Stimulated activated memory B cell treated with anti-CD40 and anti-IgM and Interleukin-4, amounts not matched to agents 10 μg/mL and 1 μg/mL and 100 μg/mL, for 72 hours (primary cell): ENCODE results near the gene CAPZA1.
"Not testable (repeated sequence)": the region's sequence is repeated elsewhere in the genome, so short reads cannot be mapped to it uniquely, and the experiment has no call there.

Experiments used
- ATAC-seq: fragments of 150-1000 bp; cut with Tn5 transposase; 2 replicates; pipeline ENCODE4 v1.10.0; 2021
- H3K27ac Mint-ChIP-seq: one replicate; pipeline ENCODE4 v1.8.0; 2022; ENCODE audit warnings: mild to moderate bottlenecking, mixed read lengths
- H3K27me3 Mint-ChIP-seq: one replicate; pipeline ENCODE4 v1.8.0; 2022; ENCODE audit warnings: mixed read lengths
- H3K36me3 Mint-ChIP-seq: one replicate; pipeline ENCODE4 v1.8.0; 2022; ENCODE audit warnings: mixed read lengths
- H3K4me1 Mint-ChIP-seq: one replicate; pipeline ENCODE4 v1.8.0; 2022; ENCODE audit warnings: mixed read lengths
- H3K4me3 Mint-ChIP-seq: one replicate; pipeline ENCODE4 v1.8.0; 2022; ENCODE audit warnings: mild to moderate bottlenecking, moderate library complexity, mixed read lengths
- H3K9me3 Mint-ChIP-seq: one replicate; pipeline ENCODE4 v1.8.0; 2022; ENCODE audit warnings: mixed read lengths

The CAPZA1 gene

GRCh38 chr1:112640437-112640836 lies 20.8 kb downstream of the CAPZA1 start:
- ATAC-seq, H3K36me3 Mint-ChIP-seq, H3K9me3 Mint-ChIP-seq, H3K27me3 Mint-ChIP-seq, H3K27ac Mint-ChIP-seq, H3K4me3 Mint-ChIP-seq: not testable (repeated sequence)
- H3K4me1 Mint-ChIP-seq: peaks cover 43% of the 10 kb centered on the region

DNA sequence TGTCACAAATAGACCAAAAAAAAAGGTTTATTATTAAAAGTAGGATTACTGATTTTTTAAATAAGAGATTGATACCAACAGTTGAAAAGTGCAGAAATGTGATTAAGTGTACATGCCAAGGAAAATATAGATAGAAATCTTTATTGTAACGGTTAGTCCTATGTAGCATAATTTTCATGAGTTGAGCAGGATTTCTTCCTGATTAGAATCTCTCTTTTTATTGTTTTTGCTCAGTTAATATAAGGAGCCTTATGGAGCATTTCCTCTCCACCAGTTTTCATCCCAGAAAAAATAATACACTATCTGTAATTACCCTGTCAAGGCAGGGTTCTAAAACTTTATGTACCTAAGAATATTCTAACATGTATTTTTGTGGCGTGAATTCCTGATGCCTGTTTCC lies 23.4 kb downstream of the CAPZA1 start:
- H3K4me1 Mint-ChIP-seq: peaks cover 28% of the 10 kb centered on the region
- peaks cover 17% of the 10 kb centered on the region for H3K36me3 Mint-ChIP-seq
- H3K4me3 Mint-ChIP-seq: no peak overlapping the region
- no peak for ATAC-seq
- no peaks in the 10 kb centered on the region for H3K9me3 Mint-ChIP-seq
- no peak overlapping the region for H3K27ac Mint-ChIP-seq
- no peaks in the 10 kb centered on the region for H3K27me3 Mint-ChIP-seq

DNA sequence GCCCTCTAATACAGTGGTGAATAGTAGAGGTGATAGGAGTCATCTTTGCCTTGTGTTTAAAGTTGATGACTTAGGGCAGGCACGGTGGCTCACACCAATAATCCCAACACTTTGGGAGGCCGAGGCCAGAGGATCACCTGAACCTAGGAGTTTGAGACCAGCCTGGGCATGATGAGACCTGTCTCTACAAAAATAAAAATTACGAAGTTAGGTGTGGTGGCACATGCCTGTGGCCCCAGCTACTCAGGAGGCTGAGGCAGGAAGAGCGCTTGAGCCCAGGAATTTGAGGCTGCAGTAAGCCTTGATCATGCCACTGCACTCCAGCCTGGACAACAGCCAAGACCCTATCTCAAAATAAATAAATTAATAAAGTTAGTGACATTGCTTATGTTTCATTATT lies 26.6 kb downstream of the CAPZA1 start:
- H3K36me3 Mint-ChIP-seq: peaks cover 30% of the 10 kb centered on the region
- H3K4me3 Mint-ChIP-seq: no peak overlapping the region

DNA sequence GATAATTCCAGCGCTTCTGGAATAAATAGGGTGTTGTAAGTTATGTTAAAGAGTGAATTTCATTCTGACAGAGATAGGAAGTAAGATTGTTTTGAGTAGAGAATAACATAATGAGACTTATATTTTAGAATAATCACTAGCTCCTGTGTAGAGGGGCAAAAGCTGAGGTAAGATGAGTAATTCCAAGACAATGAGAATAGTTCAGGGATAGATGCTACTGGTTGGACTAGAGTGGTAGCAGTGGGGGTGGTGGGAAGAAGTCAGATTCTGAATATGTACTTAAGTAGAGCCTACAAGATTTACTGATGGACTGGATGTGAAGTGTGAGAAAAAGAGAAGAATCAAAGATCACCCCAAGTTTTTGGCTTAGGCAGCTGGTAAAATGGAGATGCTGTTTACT lies 31.6 kb downstream of the CAPZA1 start:
- ATAC-seq: no peak
- no peak overlapping the region for H3K27ac Mint-ChIP-seq
- peaks cover 41% of the 10 kb centered on the region for H3K36me3 Mint-ChIP-seq
- no peaks in the 10 kb centered on the region for H3K9me3 Mint-ChIP-seq
- peaks cover 10% of the 10 kb centered on the region for H3K4me1 Mint-ChIP-seq
- H3K27me3 Mint-ChIP-seq: no peaks in the 10 kb centered on the region
- no peak overlapping the region for H3K4me3 Mint-ChIP-seq

More for the DNA sequence above, 26.6 kb downstream of the CAPZA1 start:
- Mint-ChIP-seq H3K9me3 (no peaks in the 10 kb centered on the region), H3K27me3 (no peaks in the 10 kb centered on the region), H3K27ac (peak overlapping the region; percentile 20), H3K4me1 (peaks cover 26% of the 10 kb centered on the region)
- no peak for ATAC-seq

DNA sequence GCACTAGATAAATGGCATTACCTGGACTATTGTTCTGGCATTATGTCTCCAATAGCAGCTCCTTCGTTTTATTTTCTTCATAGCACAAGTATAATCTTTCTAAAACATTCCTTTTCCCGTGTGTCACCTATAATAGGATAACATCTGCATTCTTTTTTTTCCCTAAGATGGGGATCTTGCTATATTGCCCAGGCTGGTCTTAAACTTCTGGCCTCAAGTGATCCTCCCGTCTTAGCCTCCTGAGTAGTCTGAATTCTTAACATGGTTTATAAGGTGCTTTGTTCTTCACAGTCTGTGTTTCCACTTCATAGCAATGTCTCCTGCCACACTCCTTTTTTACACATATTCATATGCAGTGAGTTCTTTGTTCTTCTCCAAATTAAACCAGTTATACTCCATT lies 46.2 kb downstream of the CAPZA1 start:
- Mint-ChIP-seq H3K9me3 (no peaks in the 10 kb centered on the region), H3K27ac (no peak overlapping the region), H3K36me3 (peaks cover 75% of the 10 kb centered on the region), H3K27me3 (no peaks in the 10 kb centered on the region), H3K4me3 (no peak overlapping the region), H3K4me1 (no peaks in the 10 kb centered on the region)
- ATAC-seq: no peak

DNA sequence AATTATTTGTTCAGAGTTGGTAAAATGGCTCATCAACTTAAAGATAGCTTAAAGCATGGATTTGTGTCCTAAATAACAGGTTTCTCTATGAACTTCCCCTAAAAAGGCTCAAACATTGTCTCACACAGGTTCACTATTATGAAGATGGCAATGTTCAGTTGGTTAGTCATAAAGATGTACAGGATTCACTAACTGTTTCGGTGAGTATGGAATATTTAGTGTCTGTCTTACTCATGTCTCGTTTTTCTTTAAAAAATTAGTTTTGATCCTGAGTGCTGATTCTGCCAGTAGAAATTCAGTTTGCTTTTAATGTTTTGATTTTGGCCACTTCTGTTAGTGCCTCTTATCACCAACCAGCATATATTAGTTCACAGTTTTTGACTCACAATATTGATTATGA lies 47.3 kb downstream of the CAPZA1 start:
- peaks cover 66% of the 10 kb centered on the region for H3K36me3 Mint-ChIP-seq
- no peaks in the 10 kb centered on the region for H3K9me3 Mint-ChIP-seq
- no peak for ATAC-seq
- peaks cover 6% of the 10 kb centered on the region for H3K4me1 Mint-ChIP-seq
- no peaks in the 10 kb centered on the region for H3K27me3 Mint-ChIP-seq
- H3K27ac Mint-ChIP-seq: no peak overlapping the region
- no peak overlapping the region for H3K4me3 Mint-ChIP-seq

GRCh38 chr1:112672009-112672408 lies 52.4 kb downstream of the CAPZA1 start:
- ATAC-seq: no peak
- H3K4me1 Mint-ChIP-seq: peaks cover 40% of the 10 kb centered on the region
- H3K27me3 Mint-ChIP-seq: no peaks in the 10 kb centered on the region
- H3K36me3 Mint-ChIP-seq: peaks cover 38% of the 10 kb centered on the region
- no peak overlapping the region for H3K27ac Mint-ChIP-seq
- no peaks in the 10 kb centered on the region for H3K9me3 Mint-ChIP-seq
- H3K4me3 Mint-ChIP-seq: no peak overlapping the region

DNA sequence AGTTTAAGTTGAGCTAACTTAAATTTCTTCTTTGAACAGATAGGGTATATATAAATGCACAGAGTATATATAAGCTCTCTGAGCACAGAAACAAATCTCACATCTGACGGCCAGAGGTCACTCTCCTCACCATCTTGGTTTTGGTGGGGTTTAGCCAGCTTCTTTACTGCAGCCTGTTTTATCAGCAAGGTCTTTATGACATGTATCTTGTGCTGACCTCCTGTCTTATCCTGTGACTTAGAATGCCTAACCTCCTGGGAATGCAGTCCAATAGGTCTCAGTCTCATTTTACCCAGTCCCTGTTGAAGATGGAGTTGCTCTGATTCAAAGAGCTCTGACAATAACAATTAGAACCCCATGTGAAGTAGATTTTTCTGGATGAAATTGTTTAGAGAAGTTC lies 53.2 kb downstream of the CAPZA1 start:
- no peak for ATAC-seq
- Mint-ChIP-seq H3K27me3 (no peaks in the 10 kb centered on the region), H3K36me3 (peaks cover 30% of the 10 kb centered on the region), H3K9me3 (no peaks in the 10 kb centered on the region), H3K4me3 (no peak overlapping the region), H3K4me1 (peaks cover 40% of the 10 kb centered on the region), H3K27ac (no peak overlapping the region)

DNA sequence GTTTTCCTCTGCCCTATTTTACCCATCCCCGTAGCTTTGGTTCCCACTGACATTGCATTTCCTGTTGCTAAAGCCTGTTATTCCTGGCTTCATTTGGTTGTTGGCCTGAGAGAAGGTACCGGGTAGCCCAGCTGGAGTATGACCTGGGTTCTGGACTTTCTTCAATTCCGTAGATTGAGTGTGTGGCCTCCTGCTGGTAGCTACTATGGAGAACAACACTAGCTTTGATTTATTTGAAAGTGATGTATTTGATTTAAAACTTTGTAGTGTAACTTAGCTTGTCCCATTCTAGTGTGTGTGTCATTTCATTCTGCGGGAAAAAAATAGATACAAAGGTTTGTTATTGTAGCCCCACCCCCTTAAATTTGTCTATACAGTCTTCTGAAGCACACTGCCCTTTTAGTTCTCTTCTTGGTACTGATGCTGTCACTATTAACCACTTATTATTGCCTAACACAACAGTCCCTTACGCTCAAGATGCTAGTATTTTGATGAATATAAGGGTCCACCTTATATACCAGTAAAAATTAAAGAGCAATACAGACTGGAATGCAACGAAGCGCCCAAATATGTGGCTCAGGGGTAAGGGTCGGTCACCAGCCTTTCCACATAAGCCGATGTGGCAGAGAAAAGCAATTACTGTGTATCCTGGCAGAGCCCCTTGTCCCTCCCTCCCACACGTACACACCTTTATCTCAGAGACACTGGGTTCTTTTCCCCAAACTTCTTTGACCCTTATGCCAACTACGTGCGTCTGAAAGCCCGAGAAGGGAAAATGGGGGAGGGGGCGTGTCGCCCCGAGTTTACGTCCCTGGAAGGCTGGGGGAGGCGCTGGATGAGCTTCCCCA lies 54.2 kb downstream of the CAPZA1 start:
- Mint-ChIP-seq H3K4me3 (peak overlapping the region; percentile 99), H3K27ac (peak overlapping the region; percentile 98), H3K27me3 (no peaks in the 10 kb centered on the region), H3K36me3 (peaks cover 21% of the 10 kb centered on the region), H3K4me1 (peaks cover 40% of the 10 kb centered on the region), H3K9me3 (no peaks in the 10 kb centered on the region)
- no peak for ATAC-seq

GRCh38 chr1:112674440-112674985 lies 54.9 kb downstream of the CAPZA1 start, which contains the start of gene MOV10:
Gene MOV10, plus strand, starts transcription at chr1:112674659. Its CDS starts 254 bp downstream, at chr1:112674913.
- H3K36me3 Mint-ChIP-seq: peaks cover 14% of the 10 kb centered on the region
- peaks cover 40% of the 10 kb centered on the region for H3K4me1 Mint-ChIP-seq
- H3K27ac Mint-ChIP-seq: peak within 1 kb of the TSS; percentile 98
- no peaks in the 10 kb centered on the region for H3K9me3 Mint-ChIP-seq
- H3K27me3 Mint-ChIP-seq: no peaks in the 10 kb centered on the region
- H3K4me3 Mint-ChIP-seq: peak within 1 kb of the TSS; percentile 99
- ATAC-seq: peak; percentile 80

DNA sequence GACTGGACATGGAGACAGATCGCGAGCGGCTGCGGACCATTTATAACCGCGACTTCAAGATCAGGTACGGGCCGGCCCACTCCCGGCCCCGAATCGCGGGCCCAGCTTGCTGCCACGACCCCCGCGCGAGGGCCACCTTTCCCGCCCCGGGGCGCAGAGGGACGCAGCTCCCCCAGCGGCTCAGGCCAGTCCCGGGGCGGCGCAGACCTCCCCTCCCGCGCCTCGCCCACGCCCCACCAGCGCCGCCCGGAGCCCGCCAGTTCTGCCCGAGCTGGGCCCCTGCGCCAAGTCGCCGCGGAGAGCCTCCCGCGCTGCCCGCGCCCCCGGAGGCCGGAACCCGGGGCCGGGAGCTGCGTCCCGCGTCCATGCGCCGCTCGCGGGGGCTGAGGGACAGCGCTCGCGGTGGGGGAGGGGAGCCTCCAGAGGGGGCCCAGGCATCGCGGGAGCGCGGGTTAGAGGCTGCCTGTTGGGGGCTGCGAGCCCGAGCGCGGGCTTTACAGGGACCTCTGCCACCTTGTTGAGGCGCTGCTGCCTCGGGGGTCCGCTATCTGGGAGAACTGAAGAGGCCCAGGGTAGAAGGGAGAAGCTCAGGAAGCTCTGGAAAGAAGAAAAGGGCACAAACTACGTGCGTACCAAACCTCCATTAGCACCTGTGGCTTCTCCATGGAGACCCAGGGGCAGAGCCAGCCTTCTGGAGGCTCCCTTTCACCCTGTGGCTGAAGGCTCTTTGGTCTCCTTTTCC lies 55.5 kb downstream of the CAPZA1 start:
- no peaks in the 10 kb centered on the region for H3K27me3 Mint-ChIP-seq
- no peaks in the 10 kb centered on the region for H3K9me3 Mint-ChIP-seq
- peak overlapping the region; percentile 98 for H3K27ac Mint-ChIP-seq
- H3K4me1 Mint-ChIP-seq: peaks cover 40% of the 10 kb centered on the region
- H3K36me3 Mint-ChIP-seq: peaks cover 7% of the 10 kb centered on the region
- H3K4me3 Mint-ChIP-seq: peak overlapping the region; percentile 99
- peak; percentile 64 for ATAC-seq

- H3K4me1 Mint-ChIP-seq: peaks cover 40% of the 10 kb centered on the region
These were observed 56.2 kb downstream of the CAPZA1 start for GRCh38 chr1:112675728-112676381.

DNA sequence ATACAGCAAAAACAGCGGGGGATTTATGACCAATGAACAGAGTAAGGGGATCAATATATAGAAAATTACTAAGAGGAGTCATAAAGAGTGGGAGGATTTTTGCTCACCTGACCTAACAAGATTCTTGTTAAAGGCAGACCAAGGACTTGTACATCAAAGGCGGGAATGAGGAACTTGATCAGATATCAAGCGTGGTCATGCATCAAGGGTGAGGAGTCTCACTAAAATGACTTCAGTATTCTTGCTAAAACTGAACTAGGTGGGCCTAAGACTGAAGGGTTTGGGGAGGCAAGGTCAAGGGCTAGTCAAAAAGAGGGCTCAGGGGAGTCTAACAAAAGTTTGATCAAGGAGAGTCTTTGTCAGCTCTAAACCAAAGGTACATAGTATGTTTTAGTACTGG lies 56.9 kb downstream of the CAPZA1 start:
- no peaks in the 10 kb centered on the region for H3K36me3 Mint-ChIP-seq
- H3K4me3 Mint-ChIP-seq: no peak overlapping the region
- H3K27ac Mint-ChIP-seq: no peak overlapping the region
- no peaks in the 10 kb centered on the region for H3K27me3 Mint-ChIP-seq
- peak; percentile 47 for ATAC-seq
- H3K4me1 Mint-ChIP-seq: peaks cover 37% of the 10 kb centered on the region
- no peaks in the 10 kb centered on the region for H3K9me3 Mint-ChIP-seq

More at GRCh38 chr1:112675728-112676381, 56.2 kb downstream of the CAPZA1 start:
- peak overlapping the region; percentile 98 for H3K27ac Mint-ChIP-seq
- H3K9me3 Mint-ChIP-seq: no peaks in the 10 kb centered on the region
- no peak for ATAC-seq
- H3K27me3 Mint-ChIP-seq: no peaks in the 10 kb centered on the region
- H3K4me3 Mint-ChIP-seq: peak overlapping the region; percentile 74
- peaks cover under 1% of the 10 kb centered on the region for H3K36me3 Mint-ChIP-seq

- H3K4me1 Mint-ChIP-seq: peaks cover 35% of the 10 kb centered on the region
- H3K36me3 Mint-ChIP-seq: no peaks in the 10 kb centered on the region
- H3K4me3 Mint-ChIP-seq: no peak overlapping the region
- H3K27me3 Mint-ChIP-seq: no peaks in the 10 kb centered on the region
- H3K9me3 Mint-ChIP-seq: no peaks in the 10 kb centered on the region
- ATAC-seq: no peak
- no peak overlapping the region for H3K27ac Mint-ChIP-seq
These were observed 57.9 kb downstream of the CAPZA1 start for GRCh38 chr1:112677501-112677900.

DNA sequence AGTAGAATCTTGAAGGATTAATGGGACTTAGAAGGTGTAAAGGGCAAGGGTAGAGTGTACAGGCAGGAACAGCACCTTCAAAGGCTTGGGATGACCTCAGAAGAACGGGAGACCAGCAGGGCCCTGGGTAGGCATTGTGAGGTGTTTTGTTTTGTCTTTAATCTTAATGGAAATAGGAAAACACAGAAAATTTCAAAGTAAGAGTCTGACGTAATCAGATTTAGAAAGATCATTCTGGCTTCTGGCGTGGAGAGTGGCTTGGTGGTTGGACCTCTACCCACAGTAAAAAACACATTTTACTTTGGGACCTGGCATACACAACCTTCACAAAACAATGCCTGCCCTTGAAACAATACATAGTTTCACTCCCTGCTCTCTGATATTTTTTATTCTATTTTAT lies 59.0 kb downstream of the CAPZA1 start:
- Mint-ChIP-seq H3K9me3 (no peaks in the 10 kb centered on the region), H3K4me1 (peaks cover 26% of the 10 kb centered on the region), H3K36me3 (no peaks in the 10 kb centered on the region), H3K4me3 (no peak overlapping the region), H3K27ac (no peak overlapping the region), H3K27me3 (no peaks in the 10 kb centered on the region)
- ATAC-seq: no peak
